Measurements from ENCODE around the gene MRPL19.

Gene MRPL19

GRCh38 chr2:75719616-75720015 is 73.0 kb downstream of the MRPL19 start:
- no peaks in the 10 kb centered on the region for H3K9me3 ChIP-seq
- no peak overlapping the region for H3K27ac ChIP-seq
- no peaks in the 10 kb centered on the region for H3K4me1 ChIP-seq
- no peak for TF ChIP-seq Cebpa-rat (IDR thresholded peaks at IDR 0.05)
- H3K27me3 ChIP-seq, result no peaks in the 10 kb centered on the region
- H3K4me3 ChIP-seq, result no peak overlapping the region
- no peak overlapping the region for H3K9ac ChIP-seq
- H3K4me2 ChIP-seq, result no peak overlapping the region
- H4K20me1 ChIP-seq, result no peaks in the 10 kb centered on the region
- no peaks in the 10 kb centered on the region for H3K36me3 ChIP-seq

GRCh38 chr2:75720525-75720924 is 73.9 kb downstream of the MRPL19 start:
- Histone ChIP-seq H3K27ac (no peak overlapping the region), H3K27me3 (no peaks in the 10 kb centered on the region), H3K36me3 (no peaks in the 10 kb centered on the region)

DNA sequence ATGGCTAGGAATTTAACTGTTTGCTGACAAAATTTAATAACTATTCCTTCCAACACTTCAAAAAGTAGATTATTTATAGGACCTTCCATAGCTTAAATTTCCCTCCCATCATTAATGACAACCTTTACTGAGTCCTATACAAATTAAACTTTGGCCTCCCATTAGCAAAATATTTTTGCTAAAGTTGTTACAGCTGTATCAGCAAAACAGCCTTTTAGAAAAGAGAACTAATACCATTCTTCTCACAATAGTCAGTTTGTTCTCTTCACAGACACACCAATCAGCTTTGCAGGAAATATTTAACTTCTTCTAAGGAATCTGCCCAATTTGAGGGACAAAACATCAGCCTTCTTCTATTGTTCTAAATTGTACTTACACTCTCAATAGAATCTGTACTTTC is 76.1 kb downstream of the MRPL19 start:
- Histone ChIP-seq H3K9me3 (no peaks in the 10 kb centered on the region), H3K4me2 (no peak overlapping the region), H3K36me3 (no peaks in the 10 kb centered on the region), H3K4me1 (no peaks in the 10 kb centered on the region), H3K4me3 (no peak overlapping the region), H4K20me1 (no peaks in the 10 kb centered on the region), H3K27me3 (no peaks in the 10 kb centered on the region), H3K9ac (no peak overlapping the region), H3K27ac (no peak overlapping the region)
- no peak for TF ChIP-seq Cebpa-rat (IDR thresholded peaks at IDR 0.05)

More at GRCh38 chr2:75720525-75720924, 73.9 kb downstream of the MRPL19 start:
- Histone ChIP-seq H3K9me3 (no peaks in the 10 kb centered on the region), H3K4me1 (no peaks in the 10 kb centered on the region), H3K4me3 (no peak overlapping the region), H4K20me1 (no peaks in the 10 kb centered on the region), H3K4me2 (no peak overlapping the region), H3K9ac (no peak overlapping the region)
- no peak for TF ChIP-seq Cebpa-rat (IDR thresholded peaks at IDR 0.05)

- no peaks in the 10 kb centered on the region for H3K4me1 ChIP-seq
- H3K27me3 ChIP-seq, result no peaks in the 10 kb centered on the region
- no peaks in the 10 kb centered on the region for H3K36me3 ChIP-seq
- no peak for TF ChIP-seq Cebpa-rat (IDR thresholded peaks at IDR 0.05)
- H3K4me3 ChIP-seq, result no peak overlapping the region
- H3K9ac ChIP-seq, result no peak overlapping the region
- no peaks in the 10 kb centered on the region for H3K9me3 ChIP-seq
- no peak overlapping the region for H3K27ac ChIP-seq
- H3K4me2 ChIP-seq, result no peak overlapping the region
- H4K20me1 ChIP-seq, result no peaks in the 10 kb centered on the region
Observed at GRCh38 chr2:75728614-75729419, 82.2 kb downstream of the MRPL19 start.

DNA sequence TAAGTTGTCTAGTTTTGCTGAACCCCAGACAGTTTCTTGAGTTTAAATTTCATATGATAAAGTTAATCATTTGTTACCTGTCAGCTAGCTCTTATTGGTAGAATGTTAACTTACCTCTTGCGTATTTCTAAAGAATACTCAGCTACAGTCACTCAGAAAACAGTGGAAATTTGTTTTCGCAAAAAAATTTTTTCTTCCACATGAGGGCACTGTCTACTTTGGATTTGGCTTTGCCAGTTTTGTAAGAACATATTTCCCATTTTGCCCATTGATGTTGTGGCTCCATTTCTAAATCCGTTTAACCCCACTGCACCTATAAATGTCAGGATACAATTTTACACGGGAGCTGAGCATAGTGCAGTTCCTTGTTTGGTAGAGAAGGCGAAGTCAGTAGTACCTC is 83.3 kb downstream of the MRPL19 start:
- Histone ChIP-seq H3K4me2 (no peak overlapping the region), H4K20me1 (no peaks in the 10 kb centered on the region), H3K9me3 (no peaks in the 10 kb centered on the region), H3K27me3 (no peaks in the 10 kb centered on the region), H3K36me3 (no peaks in the 10 kb centered on the region), H3K9ac (no peak overlapping the region), H3K4me3 (no peak overlapping the region), H3K4me1 (no peaks in the 10 kb centered on the region), H3K27ac (no peak overlapping the region)
- no peak for TF ChIP-seq Cebpa-rat (IDR thresholded peaks at IDR 0.05)

DNA sequence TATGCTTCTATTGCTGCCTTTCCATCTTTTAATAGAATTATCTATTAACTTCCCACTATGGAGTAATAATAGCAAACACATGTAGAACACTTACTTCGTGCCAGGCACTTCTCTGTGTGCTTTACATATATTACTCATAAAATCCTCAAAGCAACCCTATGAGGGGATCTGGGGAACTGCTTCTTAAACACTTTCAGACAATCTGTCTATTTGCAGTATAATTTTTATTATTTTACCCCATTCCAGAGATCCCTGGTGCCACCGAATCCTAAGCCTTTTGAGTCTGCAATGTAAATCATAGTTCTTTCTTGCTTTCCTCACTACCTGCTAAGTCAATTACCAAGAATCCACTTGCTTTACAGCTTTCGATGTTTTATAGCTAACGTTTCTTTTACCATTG is 89.7 kb downstream of the MRPL19 start:
- Histone ChIP-seq H3K4me1 (no peaks in the 10 kb centered on the region), H3K4me2 (no peak overlapping the region), H4K20me1 (no peaks in the 10 kb centered on the region), H3K9me3 (no peaks in the 10 kb centered on the region), H3K9ac (no peak overlapping the region), H3K27me3 (no peaks in the 10 kb centered on the region), H3K27ac (no peak overlapping the region), H3K4me3 (no peak overlapping the region), H3K36me3 (no peaks in the 10 kb centered on the region)
- no peak for TF ChIP-seq Cebpa-rat (IDR thresholded peaks at IDR 0.05)

- H3K9me3 ChIP-seq, result no peaks in the 10 kb centered on the region
- no peaks in the 10 kb centered on the region for H3K27me3 ChIP-seq
- no peaks in the 10 kb centered on the region for H4K20me1 ChIP-seq
- no peak for TF ChIP-seq Cebpa-rat (IDR thresholded peaks at IDR 0.05)
- no peaks in the 10 kb centered on the region for H3K4me1 ChIP-seq
- H3K27ac ChIP-seq, result no peak overlapping the region
- no peak overlapping the region for H3K9ac ChIP-seq
- no peaks in the 10 kb centered on the region for H3K36me3 ChIP-seq
- H3K4me3 ChIP-seq, result no peak overlapping the region
- H3K4me2 ChIP-seq, result no peak overlapping the region
Observed at GRCh38 chr2:75737961-75738360, 91.4 kb downstream of the MRPL19 start.

Measured in BLaER1 (cell line).